Measurements from ENCODE around the gene MAP4K2. TPM values are rescaled to one million over a fixed set of nuclear protein-coding genes. Genes with fewer than 3 reads are reported as not detected.

Gene MAP4K2
- polyA plus RNA-seq, 1 experiment = 22.4 TPM

DNA sequence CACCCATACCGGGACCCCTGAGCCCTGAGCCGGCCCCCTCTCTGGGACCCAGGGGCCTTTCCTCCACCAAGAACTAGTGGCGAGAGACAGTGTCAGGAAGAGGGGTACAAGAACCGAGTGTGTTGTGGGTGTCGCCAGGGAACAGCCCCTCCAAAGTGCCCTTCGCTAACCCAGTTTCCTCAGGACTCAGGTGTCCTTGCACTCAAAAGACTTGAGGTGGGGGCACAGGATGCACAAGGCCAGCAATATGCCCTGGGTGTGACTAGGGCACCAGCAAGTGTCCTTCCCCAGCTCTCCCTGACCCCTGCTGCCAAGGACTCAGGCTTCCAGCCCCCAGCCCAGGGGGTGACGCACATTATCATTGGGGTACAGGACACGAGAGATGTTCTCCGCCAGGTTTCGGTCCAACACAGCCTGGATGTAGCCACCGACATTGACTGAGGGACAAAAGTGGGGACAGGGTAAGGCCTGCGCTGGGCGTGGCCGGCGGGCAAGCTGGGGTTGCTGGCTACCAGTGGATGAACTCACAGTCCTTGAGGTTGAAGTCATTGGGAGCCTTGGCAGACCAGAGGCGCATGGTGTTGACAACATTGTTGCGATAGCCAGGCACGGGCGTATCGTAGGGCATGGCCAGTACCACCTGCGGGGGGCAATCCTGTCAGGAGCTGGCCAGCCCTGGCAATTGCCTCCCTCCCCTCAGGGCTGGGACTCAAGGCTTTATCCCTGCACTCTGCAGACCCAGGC lies 47.9 kb downstream of the MAP4K2 start:
- ChIA-PET POLR2A (no interaction called here), CTCF (interaction anchor here (1.4 to 2.0 kb wide), 2 partner anchors 13 kb away, joined by 4 to 5 read pairs; no protein-coding TSS in a partner anchor)
- TF ChIP-seq, protein P1, sequence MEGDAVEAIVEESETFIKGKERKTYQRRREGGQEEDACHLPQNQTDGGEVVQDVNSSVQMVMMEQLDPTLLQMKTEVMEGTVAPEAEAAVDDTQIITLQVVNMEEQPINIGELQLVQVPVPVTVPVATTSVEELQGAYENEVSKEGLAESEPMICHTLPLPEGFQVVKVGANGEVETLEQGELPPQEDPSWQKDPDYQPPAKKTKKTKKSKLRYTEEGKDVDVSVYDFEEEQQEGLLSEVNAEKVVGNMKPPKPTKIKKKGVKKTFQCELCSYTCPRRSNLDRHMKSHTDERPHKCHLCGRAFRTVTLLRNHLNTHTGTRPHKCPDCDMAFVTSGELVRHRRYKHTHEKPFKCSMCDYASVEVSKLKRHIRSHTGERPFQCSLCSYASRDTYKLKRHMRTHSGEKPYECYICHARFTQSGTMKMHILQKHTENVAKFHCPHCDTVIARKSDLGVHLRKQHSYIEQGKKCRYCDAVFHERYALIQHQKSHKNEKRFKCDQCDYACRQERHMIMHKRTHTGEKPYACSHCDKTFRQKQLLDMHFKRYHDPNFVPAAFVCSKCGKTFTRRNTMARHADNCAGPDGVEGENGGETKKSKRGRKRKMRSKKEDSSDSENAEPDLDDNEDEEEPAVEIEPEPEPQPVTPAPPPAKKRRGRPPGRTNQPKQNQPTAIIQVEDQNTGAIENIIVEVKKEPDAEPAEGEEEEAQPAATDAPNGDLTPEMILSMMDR (IDR thresholded peaks at IDR 0.05; ENCODE audit: insufficient read depth, low read depth, low read length) = no peak
- Histone ChIP-seq H3K27me3 (ENCODE audit: control insufficient read depth, insufficient read depth, low read length) (no peaks in the 10 kb centered on the region), H3K36me3 (ENCODE audit: control insufficient read depth, insufficient read depth, low read length) (no peaks in the 10 kb centered on the region), H3K4me3 (ENCODE audit: low read depth, low read length) (no peak overlapping the region)
- DNase-seq (ENCODE audit: low read depth) = no peak

DNA sequence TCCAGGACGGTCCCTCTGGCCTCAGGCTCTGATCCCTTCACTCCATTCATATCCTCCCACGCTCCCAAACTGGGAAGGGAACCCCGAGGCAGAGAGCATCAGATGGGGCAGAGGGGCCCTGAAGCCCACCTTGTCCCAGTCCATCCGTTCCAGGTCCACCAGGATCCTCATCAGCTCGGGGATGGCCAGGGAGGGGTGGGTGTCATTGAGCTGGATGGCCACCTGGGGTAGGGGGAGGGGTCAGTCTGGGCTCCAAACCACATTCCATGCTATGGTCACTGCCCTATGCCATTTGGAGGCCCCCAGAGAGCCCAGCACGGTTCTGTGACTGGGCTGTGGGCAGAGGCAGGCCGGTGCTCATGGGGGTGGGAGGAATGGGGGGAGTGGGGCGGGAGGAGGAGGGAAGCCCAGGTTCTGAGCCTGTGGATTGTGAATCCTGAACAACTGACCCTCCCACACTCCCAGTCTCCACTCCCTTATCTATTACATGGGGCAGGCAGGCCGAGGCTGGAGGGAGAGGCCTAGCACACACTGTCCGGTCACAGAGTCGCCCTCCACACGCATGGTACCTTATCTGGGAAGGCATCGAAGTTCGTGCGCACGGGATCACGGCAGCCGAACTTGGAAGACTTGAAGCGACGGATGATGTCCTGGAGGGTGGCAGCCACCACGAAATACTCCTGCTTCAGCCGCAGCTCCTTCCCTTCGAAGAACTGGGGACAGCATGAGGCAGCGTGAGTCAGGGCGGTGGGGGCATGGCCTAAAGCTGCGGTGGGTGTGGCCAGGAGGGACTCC lies 48.7 kb downstream of the MAP4K2 start:
- Histone ChIP-seq H3K27me3 (ENCODE audit: control insufficient read depth, insufficient read depth, low read length) (no peaks in the 10 kb centered on the region), H3K4me3 (ENCODE audit: low read depth, low read length) (no peak overlapping the region), H3K36me3 (ENCODE audit: control insufficient read depth, insufficient read depth, low read length) (no peaks in the 10 kb centered on the region)
- ChIA-PET CTCF (interaction anchor here (1.2 to 2.0 kb wide), 3 partner anchors 9 to 14 kb away, joined by 3 to 5 read pairs (median 4); no protein-coding TSS in a partner anchor), POLR2A (no interaction called here)
- TF ChIP-seq, protein P1 (IDR thresholded peaks at IDR 0.05; ENCODE audit: insufficient read depth, low read depth, low read length) = no peak
- DNase-seq (ENCODE audit: low read depth) = no peak

DNA sequence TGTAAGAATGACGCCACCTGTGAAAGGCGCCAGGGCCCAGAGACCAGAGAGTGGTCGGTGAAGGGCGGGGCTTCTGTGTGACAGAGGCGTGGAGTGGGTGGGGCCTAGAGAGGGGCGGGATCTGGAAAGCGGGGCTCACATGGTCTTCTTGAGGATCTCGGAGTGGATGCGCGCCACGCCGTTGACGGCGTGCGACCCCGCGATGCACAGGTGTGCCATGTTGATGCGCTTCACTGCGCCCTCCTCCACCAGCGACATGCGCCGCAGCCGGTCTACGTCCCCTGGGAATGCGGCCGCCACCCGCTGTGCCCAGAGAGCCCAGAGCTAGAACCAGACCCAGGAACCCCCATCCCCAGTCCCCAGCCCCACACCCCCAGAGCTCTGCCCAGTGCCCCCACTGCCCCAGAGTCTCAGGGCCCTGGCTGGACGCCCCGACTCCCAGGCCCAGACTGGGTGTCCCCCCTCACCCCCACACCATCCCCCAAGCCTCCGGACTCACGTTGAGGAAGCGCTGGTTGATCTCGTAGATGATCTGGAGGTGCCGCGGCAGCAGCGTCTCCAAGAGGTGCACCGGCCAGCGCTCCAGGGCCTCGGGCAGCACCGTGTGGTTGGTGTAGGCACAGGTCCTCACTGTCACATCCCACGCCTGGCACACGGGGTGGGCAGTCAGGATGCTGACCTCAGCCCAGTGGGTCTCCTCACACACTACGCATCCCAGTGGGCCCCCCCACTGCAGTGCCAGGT lies 49.5 kb downstream of the MAP4K2 start:
- POLR2A ChIA-PET = no interaction called here
- Histone ChIP-seq H3K36me3 (ENCODE audit: control insufficient read depth, insufficient read depth, low read length) (no peaks in the 10 kb centered on the region), H3K27me3 (ENCODE audit: control insufficient read depth, insufficient read depth, low read length) (no peaks in the 10 kb centered on the region), H3K4me3 (ENCODE audit: low read depth, low read length) (no peak overlapping the region)
- no peak for DNase-seq (ENCODE audit: low read depth)
- CTCF ChIA-PET = interaction anchor here (1.2 kb wide), 1 partner anchor 10 kb away, joined by 3 read pairs; no protein-coding TSS in a partner anchor
- TF ChIP-seq, protein P1 (IDR thresholded peaks at IDR 0.05; ENCODE audit: insufficient read depth, low read depth, low read length) = no peak

DNA sequence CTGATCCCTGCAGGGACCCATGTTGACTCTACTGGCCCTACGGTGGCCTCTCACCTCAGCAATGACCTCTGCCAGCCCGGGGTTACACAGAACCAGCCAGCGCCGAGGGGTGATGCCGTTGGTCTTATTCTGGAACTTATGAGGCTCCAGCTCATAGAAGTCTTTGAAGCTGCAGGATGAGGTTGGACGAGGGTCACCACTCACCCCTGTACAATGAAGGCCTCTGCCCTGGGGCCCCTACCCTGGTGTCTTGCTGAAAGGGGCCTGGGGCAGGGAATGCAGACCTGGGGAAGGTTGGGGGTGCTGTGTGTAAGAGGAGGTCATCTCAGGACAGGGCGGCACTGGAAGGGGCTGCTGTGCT lies 50.0 kb downstream of the MAP4K2 start:
- ChIA-PET POLR2A (no interaction called here), CTCF (no interaction called here)
- DNase-seq (ENCODE audit: low read depth) = no peak
- Histone ChIP-seq H3K27me3 (ENCODE audit: control insufficient read depth, insufficient read depth, low read length) (no peaks in the 10 kb centered on the region), H3K36me3 (ENCODE audit: control insufficient read depth, insufficient read depth, low read length) (no peaks in the 10 kb centered on the region), H3K4me3 (ENCODE audit: low read depth, low read length) (no peak overlapping the region)
- TF ChIP-seq, protein P1 (IDR thresholded peaks at IDR 0.05; ENCODE audit: insufficient read depth, low read depth, low read length) = no peak

All from BJ (cell line).